Ovary (tissue), 9 donors: ENCODE measurements around the gene BMPR1A. TPM values are rescaled to one million over a fixed set of nuclear protein-coding genes. Genes with fewer than 3 reads are reported as not detected.

Experiments used
- DNase-seq, 5 donors: peaks; one replicate each; pipeline ENCODE4 v3.0.0-alpha.2; 2019 to 2020
- H3K27ac ChIP-seq, 2 donors: fragments of 200-600 bp; one replicate each; pipeline versions ENCODE4 v1.5.1 to v1.8.0; 2019 to 2022
- H3K27me3 ChIP-seq: fragments of 200-600 bp; one replicate; pipeline ENCODE4 v1.8.0; 2022
- H3K36me3 ChIP-seq: fragments of 200-600 bp; sonication (generic); one replicate; pipeline ENCODE4 v1.5.1; 2019
- H3K4me1 ChIP-seq: one replicate; pipeline ENCODE4 v1.8.1; 2013; ENCODE audit warnings: mild to moderate bottlenecking, moderate library complexity; ENCODE audit not compliant: insufficient read depth
- H3K4me3 ChIP-seq: fragments of 200-600 bp; sonication (generic); one replicate; pipeline ENCODE4 v1.5.1; 2017
- H3K9me3 ChIP-seq, 2 donors: fragments of 200-600 bp in 1 of 2; sonication (generic) in 1 of 2; one replicate each; pipeline versions ENCODE4 v1.5.1 to v1.8.1; 2013 to 2019; ENCODE audit warnings: mild to moderate bottlenecking in 1 of 2, moderate library complexity in 1 of 2
- CTCF ChIP-seq, 3 donors: fragments of 450-650 bp in 2 of 3; fragments of 200-600 bp in 1 of 3; IDR thresholded peaks; one replicate each; pipeline versions ENCODE4 v1.5.1 to v1.8.0; 2016 to 2022; ENCODE audit warnings: antibody characterized with exemption in 3 of 3, mild to moderate bottlenecking in 1 of 3
- EP300 ChIP-seq: sonication (generic); formaldehyde crosslinking; IDR thresholded peaks from one replicate; pipeline ENCODE4 v1.6.1; 2017; ENCODE audit warnings: antibody characterized with exemption
- POLR2A ChIP-seq: fragments of 450-650 bp; IDR thresholded peaks from one replicate; pipeline ENCODE4 v1.6.1; 2017; ENCODE audit warnings: antibody characterized with exemption, mild to moderate bottlenecking, moderate library complexity
- WGBS, 3 donors: extraction: QIAGEN DNeasy Blood & Tissue Kit in 1 of 3; methylation state at CpG; one replicate each; pipeline versions ENCODE4 v1.1.5 to v1.1.7; 2013 to 2017; 5-methylcytosine and 5-hydroxymethylcytosine counted together
- intact Hi-C, 4 donors: fragments of 100-400 bp; cut with DNase I; formaldehyde crosslinking; loops; one replicate each; pipeline versions ENCODE4 v1.11.0 to v1.15.1; 2022 to 2023
- polyA plus RNA-seq, 2 donors: library from polyadenylated mRNA; stranded (reverse); fragments of 200-250 nt in 1 of 2; fragments of 350-450 nt in 1 of 2; fragmentation: Illumina TruSeq in 1 of 2; extraction: RNeasy Lipid Tissue Mini Kit (QIAGEN cat#74804) in 1 of 2; gene quantifications; one replicate each; pipeline ENCODE4 v1.2.3, GENCODE V29; 2013 to 2014
- total RNA-seq, 7 donors: library from RNA; depleted of rRNA in 2 of 7; stranded (reverse); fragments of >200 nt in 2 of 7; fragmentation: NEBNext Ultra II Directional in 3 of 7; extraction: Animal tissue kit (Norgen Biotek cat#: 25700) in 3 of 7; gene quantifications; one replicate each; pipeline versions ENCODE4 v1.1.0 to v1.2.4, GENCODE V29; 2016 to 2023
- donor health status: DM: no; HTN: no; CAD: no; lungs with moderate emphysema.
- donor health status: DM: no; HTN: no; CAD: no.
- donor health status: Bipolar disorder and iron deficiency.
- donor health status: DM: yes; HTN: yes; CAD: no.
- donor health status: DM: no; HTN: no; CAD: no.
- donor health status: DM: yes; HTN: yes; CAD: no.

The BMPR1A gene
- total and polyA plus RNA-seq, 9 donors, result 19.0 to 77.9 (median 55.8) TPM

GRCh38 chr10:86958116-86958900 lies 201.9 kb downstream of the BMPR1A start, which contains the start of gene SNCG:
SNCG (plus strand) TSS chr10:86958599; CDS start chr10:86958698, 99 bp downstream.
- H3K27ac ChIP-seq, result peak within 1 kb of the TSS; percentile 31 to 89
- H3K4me1 ChIP-seq, result peaks cover 42% of the 10 kb centered on the region
- H3K27me3 ChIP-seq, result no peaks in the 10 kb centered on the region
- H3K36me3 ChIP-seq, result no peaks in the 10 kb centered on the region
- 26 to 33% (median 33%) methylated on average over 17 to 22 of the region's 22 CpGs for WGBS, 3 donors
- peak; percentile 69 to 76 (median 74) for DNase-seq
- intact Hi-C loops, result no loop called here
- no peaks in the 10 kb centered on the region for H3K9me3 ChIP-seq
- no peak for TF ChIP-seq EP300
- TF ChIP-seq CTCF (IDR thresholded peaks at IDR 0.05), result no peak
- TF ChIP-seq POLR2A, result no peak
- H3K4me3 ChIP-seq, result peak within 1 kb of the TSS; percentile 20

DNA sequence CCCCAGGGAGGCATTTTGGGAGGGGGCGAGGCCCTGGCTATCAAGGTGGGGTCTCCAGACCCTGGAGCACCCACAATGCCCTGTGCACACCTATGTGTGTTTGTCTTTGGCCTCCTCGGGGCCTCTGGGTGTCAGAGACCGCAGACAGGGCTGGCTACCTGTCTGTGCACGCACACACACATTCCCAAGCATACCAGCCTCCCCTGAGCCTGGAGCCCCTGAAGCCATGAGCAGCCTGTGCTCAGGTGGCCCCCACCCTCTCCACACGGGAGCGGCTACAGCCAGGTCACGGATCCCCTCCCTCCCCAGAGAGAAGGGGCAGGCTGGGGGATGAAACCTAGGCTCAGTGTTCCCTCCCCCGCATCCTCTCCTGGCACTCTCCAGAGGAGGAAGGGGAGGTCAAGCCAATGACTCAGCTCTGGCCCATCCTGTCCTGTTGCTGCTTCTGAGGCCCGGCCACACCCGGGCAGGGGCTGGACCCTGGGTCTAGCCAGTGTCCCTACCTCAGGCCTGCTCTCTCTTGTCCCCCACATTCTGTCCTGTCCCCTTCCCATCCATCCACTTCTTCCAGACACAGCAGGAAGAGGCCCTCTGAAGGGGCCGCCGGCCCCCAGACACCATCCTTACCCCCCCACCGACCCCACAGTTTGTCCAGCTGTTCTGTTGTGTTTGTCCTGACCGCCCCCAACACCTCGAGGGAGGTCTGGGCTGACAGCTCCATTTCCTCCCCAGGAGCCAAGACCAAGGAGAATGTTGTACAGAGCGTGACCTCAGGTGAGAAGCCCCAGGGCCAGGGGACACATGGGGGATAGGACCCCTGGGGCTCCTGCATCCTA lies 202.7 kb downstream of the BMPR1A start:
- Histone ChIP-seq H3K27ac (peak overlapping the region; percentile 31 to 89), H3K4me1 (peaks cover 34% of the 10 kb centered on the region), H3K36me3 (no peaks in the 10 kb centered on the region), H3K27me3 (no peaks in the 10 kb centered on the region), H3K9me3 (no peaks in the 10 kb centered on the region), H3K4me3 (peak overlapping the region; percentile 20)
- TF ChIP-seq EP300 (no peak), POLR2A (no peak)
- 34 to 39% (median 35%) methylated on average over 16 of the region's 16 CpGs for WGBS, 3 donors
- intact Hi-C loops, result no loop called here
- peak; percentile 83 to 89 (median 86) for DNase-seq

- Histone ChIP-seq H3K36me3 (no peaks in the 10 kb centered on the region), H3K4me1 (peaks cover 34% of the 10 kb centered on the region), H3K27me3 (no peaks in the 10 kb centered on the region), H3K27ac (peak overlapping the region; percentile 31 to 89), H3K4me3 (no peak overlapping the region), H3K9me3 (no peaks in the 10 kb centered on the region)
- no peak for DNase-seq
- intact Hi-C loops, result loop anchor here in 1 of 4 donors (10.0 kb wide), 1 partner anchor 135 kb away; the partner anchor contains the start of genes GLUD1 and SHLD2
- WGBS, 3 donors, result 93 to 100% (median 94%) methylated on average over 2 of the region's 2 CpGs
- no peak for TF ChIP-seq CTCF (IDR thresholded peaks at IDR 0.05)
- no peak for TF ChIP-seq POLR2A
- no peak for TF ChIP-seq EP300
These were observed 203.3 kb downstream of the BMPR1A start for GRCh38 chr10:86959737-86960002.

- intact Hi-C loops, result loop anchor here in 1 of 4 donors (10.0 kb wide), 1 partner anchor 135 kb away; the partner anchor contains the start of genes GLUD1 and SHLD2
- Histone ChIP-seq H3K4me1 (peaks cover 28% of the 10 kb centered on the region), H3K4me3 (no peak overlapping the region)
These were observed 203.8 kb downstream of the BMPR1A start for GRCh38 chr10:86960003-86960862.

More at GRCh38 chr10:86960003-86960862, 203.8 kb downstream of the BMPR1A start:
- H3K9me3 ChIP-seq, result no peaks in the 10 kb centered on the region
- peak in 4 of 5 donors; percentile 56 to 73 (median 62) for DNase-seq
- 79 to 81% (median 80%) methylated on average over 37 of the region's 37 CpGs for WGBS, 3 donors
- no peaks in the 10 kb centered on the region for H3K36me3 ChIP-seq
- no peaks in the 10 kb centered on the region for H3K27me3 ChIP-seq
- TF ChIP-seq CTCF (IDR thresholded peaks at IDR 0.05) (peak; percentile 61 to 88 (median 77)), EP300 (no peak)
- peak overlapping the region; percentile 31 to 89 for H3K27ac ChIP-seq
